BJ (cell line): ENCODE measurements around the gene VWA2. TPM values are rescaled to one million over a fixed set of nuclear protein-coding genes. Genes with fewer than 3 reads are reported as not detected.

Experiments
- CTCF ChIA-PET: fragments of 350-600 bp; formaldehyde crosslinking; extraction: SDS; loops from one replicate; lab custom pipeline; 2021; ENCODE audit warnings: antibody characterized with exemption, inconsistent platforms; lab: Yijun Ruan, JAX
- POLR2A ChIA-PET: fragments of 300-600 bp; sonication (Branson Sonifier 250); formaldehyde crosslinking; extraction: SDS; loops from one replicate; lab custom pipeline; 2021; ENCODE audit warnings: antibody characterized with exemption; lab: Charles Lee
- DNase-seq: peaks from one replicate; pipeline ENCODE4 v3.0.0-alpha.2; 2011; ENCODE audit warnings: low read depth
- H3K27me3 ChIP-seq: 2 replicates; pipeline ENCODE4 v1.6.0; 2011; ENCODE audit warnings: low read length; ENCODE audit not compliant: control insufficient read depth, insufficient read depth
- H3K36me3 ChIP-seq: 2 replicates; pipeline ENCODE4 v1.5.1; 2011; ENCODE audit warnings: low read length; ENCODE audit not compliant: control insufficient read depth, insufficient read depth
- H3K4me3 ChIP-seq: 2 replicates; pipeline ENCODE4 v1.5.1; 2011; ENCODE audit warnings: low read depth, mild to moderate bottlenecking, control low read depth, low read length
- CTCF ChIP-seq: IDR thresholded peaks from 2 replicates; pipeline ENCODE4 v1.5.1; 2011; ENCODE audit warnings: low read depth, mild to moderate bottlenecking, control low read depth, inconsistent platforms, low read length, moderate library complexity; ENCODE audit not compliant: insufficient read depth
- polyA plus RNA-seq: library from polyadenylated mRNA; depleted of rRNA; stranded (reverse); fragments of >200 nt; gene quantifications from 2 replicates; pipeline ENCODE4 v1.2.3, GENCODE V29; 2011

VWA2 gene
- polyA plus RNA-seq, 1 experiment, result 0.07 TPM

DNA sequence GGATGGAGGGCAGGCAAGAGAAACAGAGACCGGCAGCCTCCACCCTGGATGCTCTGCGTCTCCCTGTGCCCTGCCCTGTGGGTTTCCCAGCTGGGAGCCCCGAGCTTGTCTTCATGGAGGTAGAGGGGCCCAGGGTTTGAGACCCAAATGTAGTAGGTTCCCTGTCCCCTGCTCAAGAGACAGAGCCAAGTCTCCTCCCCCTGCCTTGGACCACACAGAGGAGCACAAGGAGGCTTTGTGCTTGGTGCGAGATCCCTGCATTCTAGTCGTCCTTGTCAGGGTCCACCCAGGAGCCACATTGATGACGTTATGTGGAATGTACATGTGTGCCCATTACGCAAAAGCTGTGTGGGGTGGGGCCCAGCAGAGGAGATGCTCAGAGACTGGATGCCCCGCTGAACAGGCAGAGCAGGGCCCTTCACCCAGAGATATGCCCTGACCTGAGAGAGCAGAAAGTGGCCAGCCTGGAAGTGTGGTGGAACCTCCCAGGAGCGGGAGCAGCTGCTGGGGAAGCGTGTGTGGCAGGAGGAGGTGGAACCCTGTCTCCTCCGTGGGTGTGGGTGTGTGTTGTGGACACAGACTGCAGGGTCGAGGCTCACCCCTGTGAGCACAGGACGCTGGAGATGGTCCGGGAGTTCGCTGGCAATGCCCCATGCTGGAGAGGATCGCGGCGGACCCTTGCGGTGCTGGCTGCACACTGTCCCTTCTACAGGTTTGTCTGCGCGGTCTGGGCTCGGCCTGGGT, 39.3 kb downstream of the VWA2 start:
- CTCF ChIA-PET, result interaction anchor here (1.2 to 2.3 kb wide), 3 partner anchors 9 to 26 kb away, joined by 3 to 11 read pairs (median 7); no protein-coding TSS in a partner anchor

GRCh38 chr10:114278884-114279191, 39.8 kb downstream of the VWA2 start:
- TF ChIP-seq CTCF, result no peak
- H3K36me3 ChIP-seq, result no peaks in the 10 kb centered on the region
- CTCF ChIA-PET, result interaction anchor here (1.2 to 2.3 kb wide), 2 partner anchors 9 to 26 kb away, joined by 3 to 7 read pairs; no protein-coding TSS in a partner anchor
- DNase-seq, result no peak
- H3K4me3 ChIP-seq, result no peak overlapping the region
- H3K27me3 ChIP-seq, result peaks cover 12% of the 10 kb centered on the region
- POLR2A ChIA-PET, result interaction anchor here (0.6 kb wide), 1 partner anchor 1520 kb away, joined by 3 read pairs; no protein-coding TSS in a partner anchor

More for the DNA sequence above, 39.3 kb downstream of the VWA2 start:
- Histone ChIP-seq H3K27me3 (peaks cover 12% of the 10 kb centered on the region), H3K36me3 (no peaks in the 10 kb centered on the region), H3K4me3 (no peak overlapping the region)
- POLR2A ChIA-PET, result interaction anchor here (0.6 kb wide), 1 partner anchor 1519 kb away, joined by 3 read pairs; no protein-coding TSS in a partner anchor
- no peak for DNase-seq
- TF ChIP-seq CTCF, result no peak

DNA sequence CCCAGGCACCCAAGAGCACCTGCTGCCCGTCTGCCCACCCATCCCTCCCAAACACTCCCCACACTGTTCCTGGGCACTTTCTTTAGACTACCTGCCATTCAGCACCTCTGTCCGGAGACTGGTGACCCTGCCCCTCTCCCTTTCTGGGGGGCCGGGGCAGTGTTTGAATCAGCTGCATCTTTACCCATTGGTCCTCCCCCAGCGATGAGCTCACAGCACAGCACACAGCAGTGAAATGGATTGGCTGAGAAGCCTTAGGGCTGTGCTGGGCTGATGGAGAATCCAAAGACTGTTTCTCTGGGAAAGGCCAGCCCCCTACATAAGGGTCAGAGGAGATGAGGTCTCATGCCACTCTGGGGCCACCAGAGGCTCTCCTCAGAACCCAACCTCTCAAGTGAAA, 40.2 kb downstream of the VWA2 start:
- Histone ChIP-seq H3K4me3 (no peak overlapping the region), H3K27me3 (peaks cover 11% of the 10 kb centered on the region), H3K36me3 (no peaks in the 10 kb centered on the region)
- CTCF ChIA-PET, result interaction anchor here (1.2 kb wide), 1 partner anchor 25 kb away, joined by 3 read pairs; no protein-coding TSS in a partner anchor
- no peak for DNase-seq
- POLR2A ChIA-PET, result no interaction called here
- TF ChIP-seq CTCF, result no peak

DNA sequence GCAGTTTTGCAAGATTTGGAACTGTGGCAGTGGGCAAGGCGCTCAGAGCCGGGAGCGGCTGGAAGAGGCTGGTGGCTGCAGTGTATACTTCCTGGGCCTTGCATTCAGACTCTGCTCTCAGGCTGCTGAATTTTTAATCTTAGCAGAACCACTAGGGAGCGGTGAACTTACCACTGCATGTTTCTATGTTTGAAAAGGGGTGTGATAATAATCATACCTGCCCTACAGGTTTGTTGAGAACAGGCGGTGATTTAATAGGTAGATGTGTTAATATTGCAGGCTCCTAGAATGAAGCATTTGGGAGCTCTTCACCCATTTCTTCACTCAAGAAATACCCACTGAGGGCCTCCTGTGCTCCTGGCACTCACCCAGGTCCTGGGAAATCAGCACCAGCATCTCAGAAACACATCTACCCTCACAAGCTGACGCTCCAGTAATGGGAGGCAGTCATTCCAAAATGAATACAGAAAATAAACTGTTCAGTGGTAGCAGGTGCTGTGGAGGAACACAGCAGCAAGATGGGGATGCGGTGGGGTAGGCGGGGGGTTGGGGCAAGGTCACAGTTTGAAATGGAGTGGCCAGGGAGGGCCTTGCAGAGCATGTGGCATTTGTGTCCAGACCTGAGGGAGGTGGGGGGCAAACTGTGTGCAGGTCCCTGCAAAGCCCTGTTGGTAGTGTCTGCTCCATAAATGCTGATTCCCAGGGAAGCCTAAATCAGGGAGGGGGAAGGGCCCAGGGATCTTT, 41.0 kb downstream of the VWA2 start:
- ChIA-PET POLR2A (no interaction called here), CTCF (interaction anchor here (0.6 to 1.3 kb wide), 3 partner anchors 24 to 34 kb away, joined by 3 to 6 read pairs (median 3); no protein-coding TSS in a partner anchor)
- no peaks in the 10 kb centered on the region for H3K36me3 ChIP-seq
- no peak overlapping the region for H3K4me3 ChIP-seq
- no peak for TF ChIP-seq CTCF
- peaks cover 11% of the 10 kb centered on the region for H3K27me3 ChIP-seq
- DNase-seq, result no peak

GRCh38 chr10:114281006-114281405, 42.0 kb downstream of the VWA2 start:
- CTCF ChIA-PET, result interaction anchor here (0.6 to 1.3 kb wide), 2 partner anchors 23 to 35 kb away, joined by 3 to 6 read pairs; no protein-coding TSS in a partner anchor
- POLR2A ChIA-PET, result no interaction called here

More at GRCh38 chr10:114281006-114281405, 42.0 kb downstream of the VWA2 start:
- H3K27me3 ChIP-seq, result peaks cover 9% of the 10 kb centered on the region
- H3K36me3 ChIP-seq, result no peaks in the 10 kb centered on the region
- TF ChIP-seq CTCF, result no peak
- DNase-seq, result no peak
- no peak overlapping the region for H3K4me3 ChIP-seq
